Upper lobe of left lung (tissue), 6 donors: ENCODE results near the gene ATXN1. TPM values are rescaled to one million over a fixed set of nuclear protein-coding genes. Genes with fewer than 3 reads are reported as not detected.
A peak's percentile ranks its signal among the peaks of the same experiment; 100 is the strongest.

Experiments
- ATAC-seq, 2 donors: fragments of 200-7000 bp; cut with Tn5 transposase; one replicate each; pipeline ENCODE4 v1.9.1; 2022; ENCODE audit warnings: mild to moderate bottlenecking in 2 of 2, moderate library complexity in 2 of 2; ENCODE audit not compliant: low FRiP score in 2 of 2
- DNase-seq, 2 donors: peaks; one replicate each; pipeline ENCODE4 v3.0.0-alpha.2; 2019 to 2020
- H3K27ac ChIP-seq, 4 donors: fragments of 200-600 bp; sonication (generic); one replicate each; pipeline ENCODE4 v1.5.1; 2016 to 2019
- H3K27me3 ChIP-seq, 4 donors: fragments of 200-600 bp; sonication (generic); one replicate each; pipeline ENCODE4 v1.5.1; 2017 to 2019
- H3K36me3 ChIP-seq, 4 donors: fragments of 200-600 bp; sonication (generic); one replicate each; pipeline ENCODE4 v1.5.1; 2016 to 2019
- H3K4me1 ChIP-seq, 4 donors: fragments of 200-600 bp; sonication (generic); one replicate each; pipeline ENCODE4 v1.5.1; 2018 to 2019
- H3K4me3 ChIP-seq, 4 donors: fragments of 200-600 bp; sonication (generic); one replicate each; pipeline ENCODE4 v1.5.1; 2017 to 2019; ENCODE audit warnings: mild to moderate bottlenecking in 2 of 4, moderate library complexity in 1 of 4
- H3K9me3 ChIP-seq, 4 donors: fragments of 200-600 bp; sonication (generic); one replicate each; pipeline ENCODE4 v1.5.1; 2018 to 2019
- EP300 ChIP-seq, 4 donors: sonication (generic); formaldehyde crosslinking; IDR thresholded peaks; one replicate each; pipeline ENCODE4 v1.5.1; 2017; ENCODE audit warnings: antibody characterized with exemption in 4 of 4, control low read depth in 2 of 4
- POLR2A ChIP-seq, 4 donors: fragments of 450-650 bp; IDR thresholded peaks; one replicate each; pipeline ENCODE4 v1.5.1; 2016 to 2017; ENCODE audit warnings: antibody characterized with exemption in 4 of 4, mild to moderate bottlenecking in 2 of 4
- POLR2AphosphoS5 ChIP-seq, 2 donors: sonication (generic); formaldehyde crosslinking; IDR thresholded peaks; one replicate each; pipeline ENCODE4 v1.5.1; 2017; ENCODE audit warnings: antibody characterized with exemption in 2 of 2
- WGBS, 2 donors: methylation state at CpG; one replicate each; pipeline ENCODE4 v1.1.5; 2017 to 2018; 5-methylcytosine and 5-hydroxymethylcytosine counted together
- total RNA-seq, 6 donors: library from RNA; depleted of rRNA in 4 of 6; stranded (reverse); fragments of >200 nt in 4 of 6; gene quantifications; one replicate each; pipeline versions ENCODE4 v1.1.0 to v1.2.1, GENCODE V29; 2016 to 2021
- TF ChIP-seq, protein P1 (sequence below), 6 experiments: fragments of 450-650 bp in 4 of 6; fragments of 200-600 bp in 2 of 6; sonication (generic) in 2 of 6; IDR thresholded peaks; one replicate each; pipeline ENCODE4 v1.5.1; 2016 to 2019; ENCODE audit warnings: antibody characterized with exemption in 6 of 6
- donor health status: DM: no; HTN: no; CAD: no; lungs with moderate emphysema.
- donor health status: DM: no; HTN: yes; CAD: no; lungs with severe emphysema.

ATXN1 gene
- total RNA-seq, 6 donors from 2014 or later, result 44.2 to 106 (median 71.7) TPM

DNA sequence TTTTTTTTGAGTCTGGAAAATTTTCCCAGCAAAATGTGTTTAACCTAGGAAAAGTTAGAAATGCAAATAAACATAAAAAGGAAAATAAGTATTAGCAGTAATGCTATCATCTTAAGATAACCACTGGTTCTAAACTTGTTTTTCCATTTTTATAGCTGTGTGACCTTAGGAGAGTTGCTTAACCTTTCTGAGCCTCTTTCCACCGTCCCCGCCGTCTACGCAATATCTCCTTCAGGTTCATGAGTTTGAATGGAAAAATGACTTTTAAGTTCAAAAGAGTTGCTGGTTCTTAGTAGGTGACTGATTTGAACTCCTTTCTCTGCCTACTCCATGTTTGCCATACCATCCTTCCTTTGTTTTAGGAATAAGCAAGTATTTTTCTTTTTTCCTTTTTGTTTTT, 478.9 kb downstream of the ATXN1 start:
- Histone ChIP-seq H3K27me3 (no peaks in the 10 kb centered on the region), H3K9me3 (no peaks in the 10 kb centered on the region), H3K4me1 (peaks cover 0 to 6% (median 2%) of the 10 kb centered on the region in 4 donors), H3K36me3 (peaks cover 0 to 4% (median 0%) of the 10 kb centered on the region in 4 donors), H3K27ac (no peak overlapping the region), H3K4me3 (no peak overlapping the region)
- ATAC-seq, result no peak
- TF ChIP-seq, protein P1, sequence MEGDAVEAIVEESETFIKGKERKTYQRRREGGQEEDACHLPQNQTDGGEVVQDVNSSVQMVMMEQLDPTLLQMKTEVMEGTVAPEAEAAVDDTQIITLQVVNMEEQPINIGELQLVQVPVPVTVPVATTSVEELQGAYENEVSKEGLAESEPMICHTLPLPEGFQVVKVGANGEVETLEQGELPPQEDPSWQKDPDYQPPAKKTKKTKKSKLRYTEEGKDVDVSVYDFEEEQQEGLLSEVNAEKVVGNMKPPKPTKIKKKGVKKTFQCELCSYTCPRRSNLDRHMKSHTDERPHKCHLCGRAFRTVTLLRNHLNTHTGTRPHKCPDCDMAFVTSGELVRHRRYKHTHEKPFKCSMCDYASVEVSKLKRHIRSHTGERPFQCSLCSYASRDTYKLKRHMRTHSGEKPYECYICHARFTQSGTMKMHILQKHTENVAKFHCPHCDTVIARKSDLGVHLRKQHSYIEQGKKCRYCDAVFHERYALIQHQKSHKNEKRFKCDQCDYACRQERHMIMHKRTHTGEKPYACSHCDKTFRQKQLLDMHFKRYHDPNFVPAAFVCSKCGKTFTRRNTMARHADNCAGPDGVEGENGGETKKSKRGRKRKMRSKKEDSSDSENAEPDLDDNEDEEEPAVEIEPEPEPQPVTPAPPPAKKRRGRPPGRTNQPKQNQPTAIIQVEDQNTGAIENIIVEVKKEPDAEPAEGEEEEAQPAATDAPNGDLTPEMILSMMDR (IDR thresholded peaks at IDR 0.05), result no peak
- TF ChIP-seq POLR2AphosphoS5 (IDR thresholded peaks at IDR 0.05) (no peak), EP300 (IDR thresholded peaks at IDR 0.05) (no peak), POLR2A (IDR thresholded peaks at IDR 0.05) (no peak)
- WGBS, 2 donors, result 93% methylated on average over 4 of the region's 4 CpGs
- no peak for DNase-seq

DNA sequence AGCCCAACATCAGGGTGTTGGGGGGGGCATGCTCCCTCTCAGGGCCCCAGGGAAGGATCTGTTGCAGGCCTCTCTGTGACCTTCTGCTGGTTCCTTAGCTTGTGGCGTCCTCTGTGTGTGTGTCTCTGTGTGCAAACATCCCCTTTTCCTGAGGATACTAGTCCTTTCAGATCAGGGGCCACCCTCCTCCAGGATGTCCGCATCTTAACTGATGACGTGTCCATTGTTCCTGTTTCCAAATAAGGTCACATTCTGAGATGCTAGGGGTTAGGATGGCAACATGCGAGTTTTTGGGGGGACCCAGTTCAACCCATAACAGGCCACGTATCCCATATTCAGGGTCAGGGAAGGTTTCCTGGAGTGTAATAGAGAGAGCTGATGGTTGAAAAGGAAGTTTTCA, 482.0 kb downstream of the ATXN1 start:
- H3K4me1 ChIP-seq, result peaks cover 0 to 9% (median 3%) of the 10 kb centered on the region in 4 donors
- H3K4me3 ChIP-seq, result no peak overlapping the region
- no peaks in the 10 kb centered on the region for H3K9me3 ChIP-seq
- no peak for DNase-seq
- H3K36me3 ChIP-seq, result peaks cover 0 to 4% (median 0%) of the 10 kb centered on the region in 4 donors
- ATAC-seq, result no peak
- no peaks in the 10 kb centered on the region for H3K27me3 ChIP-seq
- TF ChIP-seq EP300 (IDR thresholded peaks at IDR 0.05) (no peak), POLR2AphosphoS5 (IDR thresholded peaks at IDR 0.05) (no peak), POLR2A (IDR thresholded peaks at IDR 0.05) (no peak)
- TF ChIP-seq, protein P1 (IDR thresholded peaks at IDR 0.05), result no peak
- 77 to 96% methylated on average over 5 of the region's 5 CpGs for WGBS, 2 donors
- H3K27ac ChIP-seq, result no peak overlapping the region

DNA sequence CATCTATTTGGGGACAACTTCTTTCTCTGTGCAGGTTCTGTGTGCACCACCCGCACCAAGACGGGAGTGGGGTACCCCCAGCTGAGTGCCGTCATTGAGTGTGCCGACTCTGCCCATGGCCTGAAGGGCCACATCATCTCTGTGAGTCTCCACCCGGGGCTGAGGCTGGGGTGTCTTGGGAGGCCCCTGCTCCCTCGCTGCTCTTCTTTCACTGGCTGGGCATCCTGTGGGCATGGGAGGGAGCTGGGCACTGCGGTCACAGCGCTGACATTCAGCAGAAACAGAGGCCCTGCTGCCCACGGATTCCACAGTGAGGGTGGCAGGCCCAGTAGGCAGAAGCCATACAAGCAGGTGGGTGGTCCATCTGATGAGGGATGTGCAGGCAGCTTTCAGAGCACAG, 482.5 kb downstream of the ATXN1 start:
- 91 to 96% methylated on average over 4 to 9 of the region's 9 CpGs for WGBS, 2 donors
- TF ChIP-seq POLR2AphosphoS5 (IDR thresholded peaks at IDR 0.05) (no peak), EP300 (IDR thresholded peaks at IDR 0.05) (no peak), POLR2A (IDR thresholded peaks at IDR 0.05) (no peak)
- TF ChIP-seq, protein P1 (IDR thresholded peaks at IDR 0.05), result no peak
- DNase-seq, result no peak

DNA sequence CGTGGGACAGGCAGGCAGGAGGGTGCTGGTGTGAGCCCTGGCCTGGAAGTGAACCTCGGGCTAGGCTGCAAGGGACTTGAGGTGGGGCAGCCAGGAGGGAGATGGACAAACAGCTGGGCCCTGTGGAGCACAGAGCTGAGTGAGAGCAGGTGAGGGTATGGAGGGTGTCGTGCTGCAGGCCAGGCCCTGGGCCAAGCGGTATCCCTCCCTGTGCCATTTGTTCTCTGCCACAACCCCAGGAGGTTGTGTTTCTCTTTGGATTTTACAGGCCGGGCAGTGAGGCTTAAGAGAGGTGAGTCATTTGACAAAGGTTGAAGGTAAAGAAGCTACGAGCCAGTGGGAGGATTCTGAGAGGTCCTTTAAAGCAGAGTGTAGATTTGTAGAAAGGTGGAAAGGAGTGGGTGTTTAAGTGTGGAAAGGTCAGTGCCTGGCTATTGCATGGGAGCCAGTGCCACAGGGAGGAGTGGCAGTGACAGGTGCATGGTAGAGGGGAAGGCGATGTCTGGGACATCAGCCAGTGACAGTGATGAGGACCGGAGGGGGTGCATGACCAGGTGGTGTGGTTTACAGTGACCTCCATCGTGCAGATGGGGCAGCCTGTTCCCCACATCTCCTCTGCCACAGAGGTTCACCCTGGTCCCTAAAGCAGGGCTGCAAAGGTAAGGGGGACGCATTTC, 483.1 kb downstream of the ATXN1 start:
- TF ChIP-seq POLR2A (IDR thresholded peaks at IDR 0.05) (no peak), EP300 (IDR thresholded peaks at IDR 0.05) (no peak), POLR2AphosphoS5 (IDR thresholded peaks at IDR 0.05) (no peak)
- TF ChIP-seq, protein P1 (IDR thresholded peaks at IDR 0.05), result no peak
- peak; percentile 6 to 31 for ATAC-seq
- Histone ChIP-seq H3K4me1 (peaks cover 0 to 9% (median 3%) of the 10 kb centered on the region in 4 donors), H3K36me3 (peaks cover 0 to 4% (median 0%) of the 10 kb centered on the region in 4 donors), H3K27ac (peak overlapping the region in 1 of 4 donors; percentile 30), H3K9me3 (no peaks in the 10 kb centered on the region), H3K27me3 (no peaks in the 10 kb centered on the region), H3K4me3 (no peak overlapping the region)
- WGBS, 2 donors, result 89% methylated on average over 9 to 10 of the region's 10 CpGs
- DNase-seq, result no peak

More for the DNA sequence above, 482.5 kb downstream of the ATXN1 start:
- Histone ChIP-seq H3K9me3 (no peaks in the 10 kb centered on the region), H3K27ac (no peak overlapping the region), H3K36me3 (peaks cover 0 to 4% (median 0%) of the 10 kb centered on the region in 4 donors), H3K4me3 (no peak overlapping the region), H3K4me1 (peaks cover 0 to 9% (median 3%) of the 10 kb centered on the region in 4 donors), H3K27me3 (no peaks in the 10 kb centered on the region)
- ATAC-seq, result no peak
